ENCODE data around the gene FOXO3.

- TF ChIP-seq POLR2A (IDR thresholded peaks at IDR 0.05), result no peak
- TF ChIP-seq CTCF (IDR thresholded peaks at IDR 0.05), result no peak
Observed at GRCh38 chr6:108566406-108566805, 5.7 kb downstream of the FOXO3 start.
